ENCODE data around the gene CASS4.

DNA sequence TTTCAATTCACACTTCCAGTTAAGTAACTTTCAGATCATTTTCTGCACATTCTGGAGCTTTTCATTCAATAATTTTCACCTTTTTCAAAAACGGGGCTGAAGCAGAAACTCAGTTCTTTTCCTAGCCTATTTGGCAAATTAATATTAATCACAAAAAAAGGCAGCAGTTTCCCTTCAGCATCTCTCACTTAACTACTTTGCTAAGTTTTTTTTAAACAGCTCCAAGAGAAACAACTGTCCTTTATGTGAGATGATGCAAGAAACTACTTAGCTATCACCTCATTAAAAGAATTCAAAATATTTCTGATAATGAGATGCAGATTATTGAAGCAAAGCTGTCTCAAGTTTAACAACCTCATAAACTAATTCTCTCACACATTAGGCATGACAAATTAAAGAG, 11.8 kb downstream of the CASS4 start:
- TF ChIP-seq GATA2 (IDR thresholded peaks at IDR 0.05; ENCODE audit: low read depth, low read length) (no peak), GATA3 (IDR thresholded peaks at IDR 0.05; ENCODE audit: low read depth, low read length) (no peak)

Measured in SH-SY5Y (cell line).